H9 (cell line): ENCODE data around the gene CFAP61. TPM values are rescaled to one million over a fixed set of nuclear protein-coding genes. Genes with fewer than 3 reads are reported as not detected.
A peak's percentile ranks its signal among the peaks of the same experiment; 100 is the strongest.
"Not testable (repeated sequence)": the region's sequence is repeated elsewhere in the genome, so short reads cannot be mapped to it uniquely, and the experiment has no call there.

ENCODE experiments used
- DNase-seq: peaks from one replicate; pipeline ENCODE4 v3.0.0-alpha.2; 2017
- H2AFZ ChIP-seq: one replicate; pipeline ENCODE4 v1.6.1; 2013; ENCODE audit warnings: mild to moderate bottlenecking, low read length, control low read depth, moderate library complexity
- H2AK5ac ChIP-seq: 2 replicates; pipeline ENCODE4 v1.6.1; 2013; ENCODE audit warnings: low read length, control low read depth, mixed read lengths; ENCODE audit not compliant: insufficient read length
- H2BK120ac ChIP-seq: one replicate; pipeline ENCODE4 v1.6.1; 2013; ENCODE audit warnings: low read depth, mild to moderate bottlenecking, low read length, control low read depth, inconsistent platforms; ENCODE audit not compliant: poor library complexity, severe bottlenecking
- H2BK12ac ChIP-seq: 2 replicates; pipeline ENCODE4 v1.6.1; 2013; ENCODE audit warnings: low read length, control low read depth, mixed read lengths, low read depth; ENCODE audit not compliant: insufficient read length
- H2BK15ac ChIP-seq: 2 replicates; pipeline ENCODE4 v1.6.1; 2013; ENCODE audit warnings: low read depth, low read length, control low read depth
- H2BK20ac ChIP-seq: one replicate; pipeline ENCODE4 v1.6.1; 2013; ENCODE audit warnings: low read depth, mild to moderate bottlenecking, low read length, control low read depth, inconsistent platforms; ENCODE audit not compliant: poor library complexity, severe bottlenecking
- H2BK5ac ChIP-seq: 2 replicates; pipeline ENCODE4 v1.6.1; 2013; ENCODE audit warnings: low read length, control low read depth, mixed read lengths; ENCODE audit not compliant: insufficient read length
- H3K14ac ChIP-seq: 2 replicates; pipeline ENCODE4 v1.6.1; 2013; ENCODE audit warnings: low read length, control low read depth; ENCODE audit not compliant: insufficient read depth
- H3K18ac ChIP-seq: 2 replicates; pipeline ENCODE4 v1.6.1; 2013; ENCODE audit warnings: low read depth, mild to moderate bottlenecking, mixed read lengths, low read length, control low read depth; ENCODE audit not compliant: insufficient read length
- H3K23ac ChIP-seq: 2 replicates; pipeline ENCODE4 v1.6.1; 2013; ENCODE audit warnings: low read length, control low read depth, mixed read lengths, low read depth; ENCODE audit not compliant: insufficient read length
- H3K23me2 ChIP-seq: 2 replicates; pipeline ENCODE4 v1.6.1; 2013; ENCODE audit warnings: low read depth, mild to moderate bottlenecking, mixed read lengths, low read length, control low read depth; ENCODE audit not compliant: insufficient read length, poor library complexity, severe bottlenecking
- H3K27ac ChIP-seq: 2 replicates; pipeline ENCODE4 v1.5.1; 2013; ENCODE audit warnings: low read length, control low read depth, mixed read lengths, low read depth; ENCODE audit not compliant: insufficient read length
- H3K27me3 ChIP-seq: 2 replicates; pipeline ENCODE4 v1.6.1; 2013; ENCODE audit warnings: low read length, control low read depth, inconsistent platforms; ENCODE audit not compliant: insufficient read depth
- H3K4ac ChIP-seq: 2 replicates; pipeline ENCODE4 v1.6.1; 2013; ENCODE audit warnings: low read depth, mild to moderate bottlenecking, control low read depth, inconsistent platforms, low read length, moderate library complexity
- H3K4me1 ChIP-seq: 2 replicates; pipeline ENCODE4 v1.6.1; 2013; ENCODE audit warnings: low read length, control low read depth, inconsistent platforms; ENCODE audit not compliant: insufficient read depth
- H3K4me2 ChIP-seq: 2 replicates; pipeline ENCODE4 v1.6.1; 2013; ENCODE audit warnings: low read length, control low read depth, mixed read lengths; ENCODE audit not compliant: insufficient read length, insufficient read depth
- H3K56ac ChIP-seq: 2 replicates; pipeline ENCODE4 v1.6.1; 2013; ENCODE audit warnings: low read depth, mild to moderate bottlenecking, mixed read lengths, low read length, control low read depth; ENCODE audit not compliant: insufficient read length
- H3K79me1 ChIP-seq: 2 replicates; pipeline ENCODE4 v1.6.1; 2013; ENCODE audit warnings: low read depth, mild to moderate bottlenecking, moderate library complexity, low read length, control low read depth, inconsistent platforms; ENCODE audit not compliant: insufficient read depth, poor library complexity, severe bottlenecking
- H3K79me2 ChIP-seq: 2 replicates; pipeline ENCODE4 v1.6.1; 2013; ENCODE audit warnings: low read length, control low read depth, inconsistent platforms; ENCODE audit not compliant: insufficient read depth
- H3K9ac ChIP-seq: 2 replicates; pipeline ENCODE4 v1.6.1; 2013; ENCODE audit warnings: low read length, control low read depth, mixed read lengths; ENCODE audit not compliant: insufficient read length; ENCODE audit errors: extremely low read depth
- H3K9me3 ChIP-seq: one replicate; pipeline ENCODE4 v1.6.1; 2013; ENCODE audit warnings: low read depth, low read length, inconsistent platforms; ENCODE audit not compliant: control insufficient read depth
- H3T11ph ChIP-seq: one replicate; pipeline ENCODE4 v1.6.1; 2013; ENCODE audit warnings: mild to moderate bottlenecking, low read length, control low read depth, inconsistent platforms
- H4K20me1 ChIP-seq: one replicate; pipeline ENCODE4 v1.6.1; 2013; ENCODE audit not compliant: control insufficient read depth, insufficient read length, insufficient read depth
- H4K5ac ChIP-seq: 2 replicates; pipeline ENCODE4 v1.6.1; 2013; ENCODE audit warnings: low read depth, mild to moderate bottlenecking, mixed read lengths, low read length, control low read depth; ENCODE audit not compliant: insufficient read length
- H4K8ac ChIP-seq: replicated peaks from 2 replicates; pipeline ENCODE4 v1.6.1; 2013; ENCODE audit warnings: low read length, control low read depth, mixed read lengths, low read depth; ENCODE audit not compliant: insufficient read length
- H4K91ac ChIP-seq: 2 replicates; pipeline ENCODE4 v1.6.1; 2013; ENCODE audit warnings: low read depth, mild to moderate bottlenecking, moderate library complexity, mixed read lengths, low read length, control low read depth; ENCODE audit not compliant: insufficient read length
- H3K27ac Mint-ChIP-seq, 3 experiments: 2 replicates in 2 of 3; 3 replicates in 1 of 3; pipeline ENCODE4 v1.8.0; 2020 to 2021; ENCODE audit warnings: mixed read lengths in 3 of 3, mild to moderate bottlenecking in 1 of 3, moderate library complexity in 1 of 3
- H3K27me3 Mint-ChIP-seq: 2 replicates; pipeline ENCODE4 v1.8.0; 2021; ENCODE audit warnings: low read depth, mild to moderate bottlenecking, moderate library complexity, mixed read lengths
- H3K36me3 Mint-ChIP-seq, 3 experiments: 2 replicates in 2 of 3; 3 replicates in 1 of 3; pipeline ENCODE4 v1.8.0; 2020 to 2021; ENCODE audit warnings: low read depth in 3 of 3, mixed read lengths in 3 of 3; ENCODE audit not compliant: insufficient read depth in 1 of 3
- H3K4me1 Mint-ChIP-seq, 2 experiments: 2 replicates each; pipeline ENCODE4 v1.8.0; 2020; ENCODE audit warnings: mixed read lengths in 2 of 2
- H3K4me3 Mint-ChIP-seq, 2 experiments: 2 replicates in 1 of 2; 3 replicates in 1 of 2; pipeline ENCODE4 v1.8.0; 2020 to 2021; ENCODE audit warnings: mild to moderate bottlenecking in 2 of 2, mixed read lengths in 2 of 2, moderate library complexity in 1 of 2
- H3K9me3 Mint-ChIP-seq, 2 experiments: 2 replicates in 1 of 2; 3 replicates in 1 of 2; pipeline ENCODE4 v1.8.0; 2020; ENCODE audit warnings: mild to moderate bottlenecking in 2 of 2, mixed read lengths in 2 of 2, moderate library complexity in 1 of 2
- CTCF ChIP-seq: fragments of 200-600 bp; sonication (generic); conservative IDR thresholded peaks from 3 replicates; pipeline ENCODE4 v1.8.0; 2021; ENCODE audit warnings: antibody characterized with exemption, mild to moderate bottlenecking
- WGBS: extraction: QIAGEN DNeasy Blood & Tissue Kit; methylation state at CpG from one replicate; pipeline ENCODE4 v1.1.7; 2013; ENCODE audit warnings: missing lambda C conversion rate, low lambda C conversion rate, mixed read lengths; ENCODE audit not compliant: insufficient read length; ENCODE audit errors: extremely low coverage; 5-methylcytosine and 5-hydroxymethylcytosine counted together
- total RNA-seq: library from RNA; stranded (reverse); gene quantifications from 2 replicates; pipeline ENCODE4 v1.2.1, GENCODE V29; 2021

Gene CFAP61
- total RNA-seq, 1 experiment from 2014 or later: 0.44 TPM

GRCh38 chr20:20003031-20003954 lies 49.0 kb upstream of the CFAP61 start:
- peaks cover 2% of the 10 kb centered on the region; the same call in 1 of the 2 replicates for H3K27me3 Mint-ChIP-seq
- Histone ChIP-seq H2AFZ (no peak overlapping the region), H4K8ac (no peak overlapping the region), H2BK20ac (no peak overlapping the region), H3K4ac (no peak overlapping the region), H3K23ac (no peak overlapping the region), H3K27me3 (no peaks in the 10 kb centered on the region), H3K56ac (no peak overlapping the region), H3T11ph (no peak overlapping the region), H3K4me2 (no peak overlapping the region), H3K23me2 (no peaks in the 10 kb centered on the region), H4K20me1 (peaks cover 4% of the 10 kb centered on the region), H3K18ac (no peak overlapping the region), H4K91ac (no peak overlapping the region), H3K79me1 (no peaks in the 10 kb centered on the region), H3K14ac (no peak overlapping the region), H4K5ac (no peak overlapping the region), H3K4me1 (no peaks in the 10 kb centered on the region), H3K9ac (no peak overlapping the region), H3K27ac (no peak overlapping the region), H2AK5ac (no peak overlapping the region), H2BK15ac (no peak overlapping the region), H3K79me2 (no peaks in the 10 kb centered on the region), H2BK5ac (no peak overlapping the region), H2BK12ac (no peak overlapping the region), H3K9me3 (no peaks in the 10 kb centered on the region), H2BK120ac (no peak overlapping the region)
- H3K4me3 Mint-ChIP-seq: no peak overlapping the region
- no peak for DNase-seq
- WGBS: no CpG with 5 or more reads among the region's 23 CpGs
- H3K4me1 Mint-ChIP-seq: peaks cover 11 to 12% of the 10 kb centered on the region in 2 experiments
- H3K36me3 Mint-ChIP-seq: no peaks in the 10 kb centered on the region
- no peak for TF ChIP-seq CTCF
- H3K9me3 Mint-ChIP-seq: no peaks in the 10 kb centered on the region
- no peak overlapping the region; a peak in 3 of 7 replicates for H3K27ac Mint-ChIP-seq

GRCh38 chr20:20003955-20004322 lies 48.4 kb upstream of the CFAP61 start:
- not testable (repeated sequence) for H2BK20ac ChIP-seq, H2BK120ac ChIP-seq, H4K20me1 ChIP-seq, H4K5ac ChIP-seq, H3K79me2 ChIP-seq, H3T11ph ChIP-seq, H2BK5ac ChIP-seq, H3K4me3 Mint-ChIP-seq, H3K9me3 Mint-ChIP-seq, H2BK12ac ChIP-seq, H3K27me3 ChIP-seq, H3K14ac ChIP-seq, H3K79me1 ChIP-seq, H3K23me2 ChIP-seq, H3K4me2 ChIP-seq, H3K9ac ChIP-seq, H4K8ac ChIP-seq, H3K18ac ChIP-seq, H3K27ac ChIP-seq, H3K23ac ChIP-seq, H3K4me1 ChIP-seq, H3K27me3 Mint-ChIP-seq, DNase-seq, H3K9me3 ChIP-seq, H2BK15ac ChIP-seq, H3K4ac ChIP-seq, H4K91ac ChIP-seq, H3K36me3 Mint-ChIP-seq, H2AFZ ChIP-seq, H2AK5ac ChIP-seq, H3K56ac ChIP-seq
- 0 out of 7 replicates have a peak overlapping the region, but pooled peaks of 1 of the 3 experiments have one; percentile 35 for H3K27ac Mint-ChIP-seq
- H3K4me1 Mint-ChIP-seq: peaks cover 11 to 12% of the 10 kb centered on the region in 2 experiments
- WGBS: no CpG with 5 or more reads among the region's 6 CpGs
